K562 (cell line): ENCODE measurements around the gene SCAPER. TPM values are rescaled to one million over a fixed set of nuclear protein-coding genes. Genes with fewer than 3 reads are reported as not detected.

ENCODE experiments used
- ARID1B ChIP-seq: fragments of 450-650 bp; IDR thresholded peaks from 2 replicates; pipeline ENCODE4 v1.6.1; 2016; ENCODE audit warnings: antibody characterized with exemption, mild to moderate bottlenecking, inconsistent platforms
- ARID4B ChIP-seq: sonication (generic); formaldehyde crosslinking; IDR thresholded peaks from 2 replicates; pipeline ENCODE4 v1.8.0; 2022; ENCODE audit warnings: mild to moderate bottlenecking, missing genetic modification reagents
- IFI16 ChIP-seq: fragments of 250-450 bp; sonication (Bioruptor Pico); IDR thresholded peaks from 2 replicates; pipeline ENCODE4 v2.1.2; 2022; ENCODE audit warnings: mild to moderate bottlenecking, inconsistent platforms
- KLF6 ChIP-seq: fragments of 250-450 bp; sonication (Bioruptor Pico); IDR thresholded peaks from 2 replicates; pipeline ENCODE4 v1.4.0; 2020; ENCODE audit warnings: mild to moderate bottlenecking, moderate library complexity, borderline replicate concordance
- MTA1 ChIP-seq: fragments of 450-650 bp; IDR thresholded peaks from 2 replicates; pipeline ENCODE4 v1.6.1; 2017; ENCODE audit warnings: borderline replicate concordance
- SIN3A ChIP-seq, 2 experiments: fragments of 150-350 bp in 1 of 2; IDR thresholded peaks; 2 replicates each; pipeline ENCODE4 v1.6.1; 2011 to 2016; ENCODE audit warnings: borderline replicate concordance in 2 of 2, low read depth in 2 of 2, low read length in 2 of 2, mild to moderate bottlenecking in 2 of 2, moderate library complexity in 2 of 2; ENCODE audit not compliant: control insufficient read depth in 1 of 2
- SUPT5H ChIP-seq: fragments of 450-650 bp; IDR thresholded peaks from 2 replicates; pipeline ENCODE4 v1.6.1; 2016
- TAF9B ChIP-seq: fragments of 450-650 bp; IDR thresholded peaks from 2 replicates; pipeline ENCODE4 v1.6.1; 2018; ENCODE audit warnings: mild to moderate bottlenecking; ENCODE audit not compliant: partially characterized antibody
- ZNF316 ChIP-seq: fragments of 450-650 bp; IDR thresholded peaks from 2 replicates; pipeline ENCODE4 v1.6.1; 2016
- polyA plus RNA-seq, 8 experiments: library from polyadenylated mRNA; depleted of rRNA in 4 of 8; stranded (reverse) in 5 of 8; unstranded in 3 of 8; fragments of >200 nt; fragmentation: Nextera tagmentation in 2 of 8; fragmentation: Illumina TruSeq in 1 of 8; extraction: Ambion mirVana in 2 of 8; extraction: Trizol in 1 of 8; gene quantifications; 2 replicates each; pipeline versions ENCODE4 v1.2.1 to v1.2.3, GENCODE V29; 2011 to 2014; ENCODE audit warnings: inconsistent platforms in 1 of 8, missing spikeins in 1 of 8
- total RNA-seq, 7 experiments: library from RNA; depleted of rRNA in 6 of 7; stranded (reverse); fragments of >200 nt in 6 of 7; fragmentation: Illumina TruSeq in 2 of 7; extraction: Trizol in 2 of 7; gene quantifications; 2 replicates each; pipeline versions ENCODE4 v1.2.1 to v1.2.3, GENCODE V29; 2011 to 2021; ENCODE audit warnings: low replicate concordance in 1 of 7
- TF ChIP-seq, protein P1 (sequence below): fragments of 200-600 bp; sonication (generic); IDR thresholded peaks from one replicate; pipeline ENCODE4 v1.6.1; 2012; ENCODE audit warnings: mild to moderate bottlenecking, low read depth, low read length, inconsistent platforms

Gene SCAPER
- total and polyA plus RNA-seq, 9 of the 15 experiments (the other 6 are each of a cell fraction or from before 2014, with no cell fraction given): 1.3 to 5.7 (median 3.2) TPM

- peak; percentile 79 for TF ChIP-seq ARID4B (CRISPR knock-in tag)
- TF ChIP-seq ZNF316: 0 out of 2 replicates have a peak, but pooled peaks have one; percentile 3
- no peak for TF ChIP-seq ARID1B
- TF ChIP-seq SIN3A (IDR thresholded peaks at IDR 0.05; ENCODE audit: borderline replicate concordance in 2 of 2, control insufficient read depth in 1 of 2, low read depth in 2 of 2, low read length in 2 of 2): peak in 1 of 2 experiments; percentile 67; a peak in 1 of 4 replicates
- peak; percentile 87 for TF ChIP-seq TAF9B
- TF ChIP-seq SUPT5H: peak; percentile 95
- TF ChIP-seq, protein P1, sequence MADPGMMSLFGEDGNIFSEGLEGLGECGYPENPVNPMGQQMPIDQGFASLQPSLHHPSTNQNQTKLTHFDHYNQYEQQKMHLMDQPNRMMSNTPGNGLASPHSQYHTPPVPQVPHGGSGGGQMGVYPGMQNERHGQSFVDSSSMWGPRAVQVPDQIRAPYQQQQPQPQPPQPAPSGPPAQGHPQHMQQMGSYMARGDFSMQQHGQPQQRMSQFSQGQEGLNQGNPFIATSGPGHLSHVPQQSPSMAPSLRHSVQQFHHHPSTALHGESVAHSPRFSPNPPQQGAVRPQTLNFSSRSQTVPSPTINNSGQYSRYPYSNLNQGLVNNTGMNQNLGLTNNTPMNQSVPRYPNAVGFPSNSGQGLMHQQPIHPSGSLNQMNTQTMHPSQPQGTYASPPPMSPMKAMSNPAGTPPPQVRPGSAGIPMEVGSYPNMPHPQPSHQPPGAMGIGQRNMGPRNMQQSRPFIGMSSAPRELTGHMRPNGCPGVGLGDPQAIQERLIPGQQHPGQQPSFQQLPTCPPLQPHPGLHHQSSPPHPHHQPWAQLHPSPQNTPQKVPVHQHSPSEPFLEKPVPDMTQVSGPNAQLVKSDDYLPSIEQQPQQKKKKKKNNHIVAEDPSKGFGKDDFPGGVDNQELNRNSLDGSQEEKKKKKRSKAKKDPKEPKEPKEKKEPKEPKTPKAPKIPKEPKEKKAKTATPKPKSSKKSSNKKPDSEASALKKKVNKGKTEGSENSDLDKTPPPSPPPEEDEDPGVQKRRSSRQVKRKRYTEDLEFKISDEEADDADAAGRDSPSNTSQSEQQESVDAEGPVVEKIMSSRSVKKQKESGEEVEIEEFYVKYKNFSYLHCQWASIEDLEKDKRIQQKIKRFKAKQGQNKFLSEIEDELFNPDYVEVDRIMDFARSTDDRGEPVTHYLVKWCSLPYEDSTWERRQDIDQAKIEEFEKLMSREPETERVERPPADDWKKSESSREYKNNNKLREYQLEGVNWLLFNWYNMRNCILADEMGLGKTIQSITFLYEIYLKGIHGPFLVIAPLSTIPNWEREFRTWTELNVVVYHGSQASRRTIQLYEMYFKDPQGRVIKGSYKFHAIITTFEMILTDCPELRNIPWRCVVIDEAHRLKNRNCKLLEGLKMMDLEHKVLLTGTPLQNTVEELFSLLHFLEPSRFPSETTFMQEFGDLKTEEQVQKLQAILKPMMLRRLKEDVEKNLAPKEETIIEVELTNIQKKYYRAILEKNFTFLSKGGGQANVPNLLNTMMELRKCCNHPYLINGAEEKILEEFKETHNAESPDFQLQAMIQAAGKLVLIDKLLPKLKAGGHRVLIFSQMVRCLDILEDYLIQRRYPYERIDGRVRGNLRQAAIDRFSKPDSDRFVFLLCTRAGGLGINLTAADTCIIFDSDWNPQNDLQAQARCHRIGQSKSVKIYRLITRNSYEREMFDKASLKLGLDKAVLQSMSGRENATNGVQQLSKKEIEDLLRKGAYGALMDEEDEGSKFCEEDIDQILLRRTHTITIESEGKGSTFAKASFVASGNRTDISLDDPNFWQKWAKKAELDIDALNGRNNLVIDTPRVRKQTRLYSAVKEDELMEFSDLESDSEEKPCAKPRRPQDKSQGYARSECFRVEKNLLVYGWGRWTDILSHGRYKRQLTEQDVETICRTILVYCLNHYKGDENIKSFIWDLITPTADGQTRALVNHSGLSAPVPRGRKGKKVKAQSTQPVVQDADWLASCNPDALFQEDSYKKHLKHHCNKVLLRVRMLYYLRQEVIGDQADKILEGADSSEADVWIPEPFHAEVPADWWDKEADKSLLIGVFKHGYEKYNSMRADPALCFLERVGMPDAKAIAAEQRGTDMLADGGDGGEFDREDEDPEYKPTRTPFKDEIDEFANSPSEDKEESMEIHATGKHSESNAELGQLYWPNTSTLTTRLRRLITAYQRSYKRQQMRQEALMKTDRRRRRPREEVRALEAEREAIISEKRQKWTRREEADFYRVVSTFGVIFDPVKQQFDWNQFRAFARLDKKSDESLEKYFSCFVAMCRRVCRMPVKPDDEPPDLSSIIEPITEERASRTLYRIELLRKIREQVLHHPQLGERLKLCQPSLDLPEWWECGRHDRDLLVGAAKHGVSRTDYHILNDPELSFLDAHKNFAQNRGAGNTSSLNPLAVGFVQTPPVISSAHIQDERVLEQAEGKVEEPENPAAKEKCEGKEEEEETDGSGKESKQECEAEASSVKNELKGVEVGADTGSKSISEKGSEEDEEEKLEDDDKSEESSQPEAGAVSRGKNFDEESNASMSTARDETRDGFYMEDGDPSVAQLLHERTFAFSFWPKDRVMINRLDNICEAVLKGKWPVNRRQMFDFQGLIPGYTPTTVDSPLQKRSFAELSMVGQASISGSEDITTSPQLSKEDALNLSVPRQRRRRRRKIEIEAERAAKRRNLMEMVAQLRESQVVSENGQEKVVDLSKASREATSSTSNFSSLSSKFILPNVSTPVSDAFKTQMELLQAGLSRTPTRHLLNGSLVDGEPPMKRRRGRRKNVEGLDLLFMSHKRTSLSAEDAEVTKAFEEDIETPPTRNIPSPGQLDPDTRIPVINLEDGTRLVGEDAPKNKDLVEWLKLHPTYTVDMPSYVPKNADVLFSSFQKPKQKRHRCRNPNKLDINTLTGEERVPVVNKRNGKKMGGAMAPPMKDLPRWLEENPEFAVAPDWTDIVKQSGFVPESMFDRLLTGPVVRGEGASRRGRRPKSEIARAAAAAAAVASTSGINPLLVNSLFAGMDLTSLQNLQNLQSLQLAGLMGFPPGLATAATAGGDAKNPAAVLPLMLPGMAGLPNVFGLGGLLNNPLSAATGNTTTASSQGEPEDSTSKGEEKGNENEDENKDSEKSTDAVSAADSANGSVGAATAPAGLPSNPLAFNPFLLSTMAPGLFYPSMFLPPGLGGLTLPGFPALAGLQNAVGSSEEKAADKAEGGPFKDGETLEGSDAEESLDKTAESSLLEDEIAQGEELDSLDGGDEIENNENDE: no peak
- TF ChIP-seq MTA1: no peak
- TF ChIP-seq IFI16: no peak
- 0 out of 2 replicates have a peak, but pooled peaks have one; percentile 35 for TF ChIP-seq KLF6 (CRISPR knock-in tag)
Observed at GRCh38 chr15:76311100-76311953, 593.8 kb downstream of the SCAPER start, which contains the start of gene ETFA (continued).
